HG02678 (cell line): ENCODE results near the gene B3GNT7.
"Not testable (repeated sequence)": the region's sequence is repeated elsewhere in the genome, so short reads cannot be mapped to it uniquely, and the experiment has no call there.

Experiments used
- ATAC-seq: cut with Tn5 transposase; IDR thresholded peaks from one replicate; pipeline ENCODE4 v1.9.1; 2021; ENCODE audit warnings: mild to moderate bottlenecking, moderate library complexity; ENCODE audit not compliant: unreplicated experiment

B3GNT7 gene

DNA sequence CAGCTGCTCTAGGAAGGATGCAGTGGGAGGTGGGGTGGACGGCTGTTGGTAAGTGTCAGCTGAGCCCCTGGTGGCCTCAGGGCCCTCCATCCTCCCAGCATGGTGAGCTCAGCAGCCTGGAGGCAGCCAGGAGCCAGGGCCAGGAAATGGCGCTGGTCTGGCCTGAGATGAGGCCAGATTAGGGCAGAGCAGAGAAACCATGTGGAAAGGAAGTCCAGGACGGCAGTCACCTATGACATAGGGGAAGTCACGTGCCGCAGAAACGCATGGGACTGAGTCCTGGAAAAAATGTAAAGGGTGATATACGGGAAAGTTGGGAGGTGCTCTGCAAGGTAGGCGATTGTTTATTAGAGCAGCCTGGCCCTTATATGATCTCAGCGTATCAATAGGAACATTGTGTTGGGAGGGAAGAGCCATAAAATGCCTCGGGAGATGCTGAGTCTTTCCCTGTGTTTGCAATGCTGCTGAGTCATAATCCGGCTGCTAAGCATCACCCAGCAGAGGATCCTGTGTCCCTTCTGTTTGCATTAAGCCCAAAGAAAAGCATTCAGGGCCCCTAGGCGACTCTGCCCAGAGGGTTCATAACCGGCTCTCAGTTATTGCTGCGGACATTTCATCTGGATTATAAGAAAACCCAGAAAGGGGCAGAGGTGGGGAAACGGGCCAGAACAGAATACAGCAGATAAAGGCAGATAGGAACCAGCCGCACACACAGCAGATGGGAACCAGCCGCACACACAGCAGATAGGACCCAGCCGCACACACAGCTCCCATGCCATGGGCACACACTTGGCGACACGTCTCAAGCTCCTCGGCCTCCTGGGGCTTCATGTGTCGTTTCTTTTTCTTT, 30.3 kb upstream of the B3GNT7 start:
- ATAC-seq = no peak

DNA sequence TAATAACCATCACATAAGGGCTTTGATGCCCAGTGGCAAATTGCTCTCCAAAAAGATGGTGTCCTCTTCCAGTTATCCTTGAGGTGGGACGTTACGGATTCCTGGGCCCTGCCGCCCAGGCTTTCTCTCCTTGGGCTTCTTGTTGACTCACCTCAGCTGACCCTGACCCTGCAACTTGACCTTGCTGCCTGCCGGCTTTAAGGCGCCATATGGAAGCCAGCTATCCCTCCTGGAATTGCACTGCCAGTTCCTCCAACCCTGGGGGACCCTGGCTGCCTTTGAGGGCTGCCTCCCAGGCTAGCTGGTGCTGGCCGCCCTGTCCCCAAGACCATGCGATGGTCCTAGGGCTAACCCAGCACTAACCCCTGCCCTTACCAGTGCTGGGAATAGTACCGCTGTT, 28.3 kb upstream of the B3GNT7 start:
- ATAC-seq = no peak

- ATAC-seq = no peak
Measured at GRCh38 chr2:231369580-231370428, 25.7 kb upstream of the B3GNT7 start.

- ATAC-seq = no peak
Measured at GRCh38 chr2:231370429-231370748, 25.1 kb upstream of the B3GNT7 start.

GRCh38 chr2:231370749-231371429, 24.6 kb upstream of the B3GNT7 start:
- ATAC-seq = no peak

- ATAC-seq = no peak
Measured at GRCh38 chr2:231371430-231372054, 24.0 kb upstream of the B3GNT7 start.

DNA sequence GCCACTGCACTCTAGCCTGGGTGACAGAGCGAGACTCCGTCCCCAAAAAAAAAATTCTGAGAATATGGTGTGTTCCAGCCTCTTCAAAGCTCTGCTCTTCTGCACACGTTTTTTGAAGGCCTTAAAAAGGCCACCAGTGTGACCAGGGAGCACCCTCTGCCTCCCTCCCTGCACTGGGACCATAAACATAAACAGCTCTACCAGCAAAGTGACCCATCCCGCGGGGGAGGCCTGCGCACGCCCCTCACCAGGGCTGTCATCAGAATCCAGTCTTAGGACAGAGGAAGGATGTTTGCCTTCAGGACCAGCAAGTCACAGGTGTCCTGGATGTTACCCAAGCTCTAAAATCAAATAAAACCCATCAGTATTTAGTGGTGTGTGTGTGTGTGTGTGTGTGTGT, 23.2 kb upstream of the B3GNT7 start:
- ATAC-seq = no peak

- no peak for ATAC-seq
Measured at GRCh38 chr2:231373184-231373583, 22.3 kb upstream of the B3GNT7 start.

DNA sequence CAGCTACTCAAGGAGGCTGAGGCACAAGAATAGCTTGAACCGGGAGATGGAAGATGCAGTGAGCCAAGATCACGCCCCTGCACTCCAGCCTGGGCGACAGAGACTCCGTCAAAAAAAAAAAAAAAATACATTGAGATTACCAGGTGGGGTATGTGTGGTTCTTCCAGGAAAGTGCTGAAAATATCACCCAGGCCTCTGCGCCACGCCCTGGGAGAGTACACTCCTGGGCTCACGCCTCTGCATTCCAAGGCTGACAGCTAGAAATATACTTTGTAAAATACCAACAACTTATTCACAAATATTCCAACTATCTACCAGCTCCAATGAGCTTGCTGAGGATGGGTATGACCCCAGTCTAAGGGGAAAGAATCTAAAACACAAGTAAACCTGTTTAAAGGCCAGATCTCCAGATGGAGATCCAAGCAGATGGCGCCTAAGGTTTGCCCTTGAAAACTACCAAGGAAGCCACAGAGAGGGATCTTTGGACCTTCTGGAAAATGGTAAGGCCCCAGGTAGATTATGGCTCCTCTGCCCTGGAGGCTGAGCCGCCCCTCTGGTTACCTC, 21.6 kb upstream of the B3GNT7 start:
- ATAC-seq = no peak

- ATAC-seq = no peak
Measured at GRCh38 chr2:231374771-231375170, 20.7 kb upstream of the B3GNT7 start.

DNA sequence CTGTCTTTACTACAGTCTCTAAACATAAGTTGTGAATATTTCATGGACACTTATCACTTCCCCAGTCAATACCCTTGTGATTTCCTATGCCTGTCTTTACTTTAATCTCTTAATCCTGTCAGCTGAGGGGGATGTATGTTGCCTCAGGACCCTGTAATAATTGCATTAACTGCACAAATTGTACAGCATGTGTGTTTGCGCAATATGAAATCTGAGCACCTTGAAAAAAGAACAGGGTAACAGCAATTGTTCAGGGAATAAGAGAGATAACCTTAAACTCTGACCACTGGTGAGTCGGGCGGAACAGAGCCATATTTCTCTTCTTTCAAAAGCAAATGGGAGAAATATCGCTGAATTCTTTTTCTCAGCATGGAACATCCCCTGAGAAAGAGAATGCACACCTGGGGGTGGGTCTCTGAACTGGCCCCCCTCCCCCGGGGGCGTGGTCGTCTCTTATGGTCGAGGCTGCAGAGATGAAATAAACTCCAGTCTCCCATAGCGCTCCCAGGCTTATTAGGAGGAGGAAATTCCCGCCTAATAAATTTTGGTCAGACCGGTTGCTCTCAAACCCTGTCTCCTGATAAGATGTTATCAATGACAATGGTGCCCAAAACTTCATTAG, 19.4 kb upstream of the B3GNT7 start:
- ATAC-seq = not testable (repeated sequence)

DNA sequence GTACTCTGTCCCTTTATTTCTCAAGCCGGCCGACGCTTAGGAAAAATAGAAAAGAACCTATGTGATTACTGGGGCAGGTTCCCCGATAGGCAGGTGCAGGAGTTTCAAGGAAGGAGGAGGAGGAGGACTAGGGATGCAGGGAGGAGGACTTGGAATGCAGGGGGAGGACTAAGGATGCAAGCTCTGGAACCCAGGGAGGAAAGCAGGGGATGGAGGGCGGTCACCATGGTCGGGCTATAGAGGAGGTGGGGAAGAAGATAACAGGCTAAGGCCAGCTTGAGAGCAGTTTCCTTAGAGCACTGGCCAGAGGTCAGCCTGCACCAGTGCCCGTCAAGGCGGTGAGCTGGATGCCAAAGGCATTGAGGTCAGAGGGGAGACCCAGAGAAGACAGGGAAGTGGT, 18.7 kb upstream of the B3GNT7 start:
- ATAC-seq = no peak

DNA sequence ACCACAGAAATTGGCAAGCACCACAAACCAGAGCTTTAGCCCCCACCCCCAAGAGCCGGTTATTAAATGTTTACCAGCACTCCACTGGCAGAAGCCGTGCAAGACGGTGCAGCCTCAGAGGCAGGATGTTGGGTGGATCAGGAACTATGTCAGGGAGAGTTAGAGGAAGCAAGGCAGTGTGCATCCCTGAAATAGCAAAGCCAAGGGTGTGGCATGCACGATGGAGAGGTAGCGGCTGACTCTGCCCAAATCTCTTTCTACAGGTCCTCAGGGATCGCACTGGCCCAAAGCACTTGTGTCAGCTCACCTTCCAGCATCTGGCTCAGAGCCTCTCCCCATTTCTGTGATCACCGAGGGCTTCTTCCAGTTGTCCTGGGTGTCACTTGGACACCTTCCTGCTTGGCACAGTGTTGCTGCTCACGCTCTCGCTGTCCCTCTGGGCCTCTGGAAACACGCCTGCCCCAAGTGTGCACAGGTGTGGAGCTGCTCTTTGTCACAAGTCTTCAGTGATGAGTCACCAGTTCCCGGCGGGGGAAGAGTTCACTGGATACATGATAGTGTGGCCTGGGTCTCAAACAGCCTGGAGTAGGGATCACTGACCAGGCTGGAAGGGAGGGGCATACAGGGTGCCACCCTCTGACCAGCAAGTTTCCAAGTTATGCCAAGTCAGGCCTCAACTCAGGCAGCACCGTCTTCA, 17.3 kb upstream of the B3GNT7 start:
- no peak for ATAC-seq

DNA sequence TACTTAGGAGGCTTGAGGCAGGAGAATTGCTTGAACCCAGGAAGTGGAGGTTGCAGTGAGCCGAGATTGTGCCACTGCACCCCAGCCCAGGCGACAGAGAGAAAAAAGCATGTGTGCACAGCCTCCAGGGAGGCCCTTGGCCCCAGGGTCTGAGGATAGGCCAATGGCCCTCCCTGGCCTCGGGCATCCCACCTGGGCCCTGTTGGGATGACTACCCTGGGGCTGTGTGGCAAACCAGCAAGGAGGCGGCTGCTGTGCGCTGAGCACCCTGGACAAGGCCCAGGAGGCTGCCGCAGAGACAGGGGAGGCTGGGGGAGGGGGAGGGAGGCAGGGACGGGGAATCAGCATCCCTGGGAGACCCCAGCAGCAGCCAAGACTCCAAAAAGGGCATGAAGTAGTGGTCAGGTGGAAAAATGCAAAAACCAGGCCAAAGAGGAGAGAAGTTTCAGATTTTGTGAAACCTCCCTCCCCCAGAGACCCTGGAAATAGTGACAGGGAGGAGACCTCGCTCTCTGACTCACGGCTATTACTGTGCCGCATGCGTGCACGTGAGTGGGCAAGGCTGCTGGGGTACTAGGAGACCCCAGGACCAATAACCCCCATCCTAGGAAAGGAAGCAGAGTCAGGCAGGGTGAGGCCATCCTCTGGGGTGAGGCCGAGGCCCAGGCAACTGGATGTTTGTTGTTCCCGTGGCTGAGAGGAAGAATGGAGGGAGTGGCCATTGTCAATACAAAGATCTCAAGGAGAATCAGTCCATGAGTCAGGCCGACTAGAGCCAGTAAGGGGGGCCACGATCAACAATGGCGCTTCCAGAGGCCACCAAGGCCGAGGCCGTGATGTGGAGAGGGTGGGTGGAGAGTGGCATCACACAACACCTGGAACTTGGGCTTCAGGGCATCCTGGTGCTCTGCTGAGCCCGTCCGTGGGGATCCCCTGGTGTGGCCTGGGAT, 16.0 kb upstream of the B3GNT7 start:
- ATAC-seq = no peak

DNA sequence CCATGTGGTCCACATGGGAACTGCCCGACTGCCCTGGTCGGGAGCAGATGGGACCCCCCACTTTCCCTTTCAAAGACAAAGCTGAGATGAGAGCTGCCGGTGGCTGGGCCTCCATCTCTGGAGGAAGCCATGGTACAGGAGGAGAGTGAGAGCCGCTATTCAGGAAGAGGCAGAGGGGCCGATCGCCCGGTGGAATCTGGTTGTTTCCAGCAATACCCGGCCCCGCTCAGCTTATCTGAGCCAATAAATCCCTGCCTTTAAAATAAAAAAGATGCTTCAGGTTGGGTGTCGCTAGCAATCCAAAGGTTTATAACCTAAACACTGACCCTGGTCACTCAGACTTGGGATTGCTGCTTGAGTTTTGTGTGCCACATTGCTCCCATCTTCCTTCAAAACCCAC, 15.2 kb upstream of the B3GNT7 start:
- no peak for ATAC-seq

- ATAC-seq = no peak
Measured at GRCh38 chr2:231380991-231381847, 14.3 kb upstream of the B3GNT7 start.

DNA sequence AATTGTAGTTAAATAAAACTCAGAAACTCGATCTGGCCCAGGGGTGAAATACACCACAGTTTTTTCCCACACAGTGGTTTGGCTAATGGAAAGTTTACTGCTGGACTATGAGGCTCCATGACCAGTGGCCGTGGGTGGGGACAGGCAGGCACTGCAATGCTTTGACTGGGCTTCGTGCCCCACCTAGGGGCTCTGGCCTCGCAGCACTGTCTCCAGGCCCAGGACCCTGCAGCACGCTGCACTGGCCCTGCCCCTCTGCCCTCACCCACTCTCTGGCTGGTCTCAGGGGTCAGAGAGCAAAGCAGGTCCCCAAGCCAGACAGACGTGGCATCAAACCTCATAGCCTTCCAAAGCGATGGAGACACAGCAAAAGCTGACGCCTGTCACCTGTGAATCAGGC, 13.4 kb upstream of the B3GNT7 start:
- no peak for ATAC-seq
